GM18502 (cell line): ENCODE measurements around the gene SNRPD2.
A peak's percentile ranks its signal among the peaks of the same experiment; 100 is the strongest.
"Not testable (repeated sequence)": the region's sequence is repeated elsewhere in the genome, so short reads cannot be mapped to it uniquely, and the experiment has no call there.

Experiments used
- ATAC-seq: cut with Tn5 transposase; IDR thresholded peaks from one replicate; pipeline ENCODE4 v1.9.1; 2021; ENCODE audit warnings: mild to moderate bottlenecking; ENCODE audit not compliant: unreplicated experiment, poor library complexity

SNRPD2 gene

DNA sequence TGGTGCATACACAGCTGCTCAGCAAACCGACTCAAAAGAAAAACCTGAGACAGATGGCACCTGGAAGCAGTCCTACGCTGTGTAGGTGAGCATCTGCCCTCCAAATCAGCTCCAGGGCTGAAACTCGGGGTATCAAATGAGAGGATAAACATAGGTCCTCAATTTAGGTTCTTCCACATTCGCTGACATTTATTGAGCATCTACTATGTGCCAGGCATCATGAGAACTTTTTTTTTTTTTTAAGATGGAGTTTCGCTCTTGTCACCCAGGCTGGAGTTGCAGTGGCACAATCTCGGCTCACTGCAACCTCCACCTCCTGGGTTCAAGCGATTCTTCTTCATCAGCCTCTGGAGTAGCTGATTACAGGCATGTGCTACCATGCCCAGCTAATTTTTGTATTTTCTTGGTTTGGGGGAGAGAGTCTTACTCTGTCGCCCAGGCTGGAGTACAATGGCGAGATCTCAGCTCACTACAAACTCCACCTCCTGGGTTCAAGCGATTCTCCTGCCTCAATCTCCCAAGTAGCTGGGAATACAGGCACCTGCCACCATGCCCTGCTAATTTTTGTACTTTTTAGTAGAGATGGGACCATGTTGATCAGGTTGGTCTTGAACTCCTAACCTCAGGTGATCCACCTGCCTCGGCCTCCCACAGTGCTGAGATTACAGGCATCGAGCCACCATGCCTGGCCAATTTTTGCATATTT is 14.1 kb upstream of the SNRPD2 start:
- ATAC-seq: no peak

DNA sequence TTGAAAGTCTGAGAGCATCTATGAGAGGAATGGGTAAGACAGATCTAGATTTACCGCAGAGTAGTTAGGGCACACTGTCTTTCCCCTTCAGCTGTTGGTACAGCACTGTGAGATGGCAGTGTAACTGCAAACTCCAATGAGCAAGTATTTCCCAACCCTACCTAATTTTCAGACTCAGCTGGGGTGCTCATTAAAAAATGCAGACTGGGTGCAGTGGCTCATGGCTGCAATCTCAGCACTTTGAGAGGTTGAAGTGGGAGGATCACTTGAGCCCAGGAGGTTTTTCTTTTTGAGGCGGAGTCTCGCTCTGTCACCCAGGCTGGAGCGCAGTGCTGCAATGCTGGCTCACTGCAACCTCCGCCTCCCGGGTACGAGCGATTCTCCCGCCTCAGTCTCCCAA is 13.4 kb upstream of the SNRPD2 start:
- no peak for ATAC-seq

DNA sequence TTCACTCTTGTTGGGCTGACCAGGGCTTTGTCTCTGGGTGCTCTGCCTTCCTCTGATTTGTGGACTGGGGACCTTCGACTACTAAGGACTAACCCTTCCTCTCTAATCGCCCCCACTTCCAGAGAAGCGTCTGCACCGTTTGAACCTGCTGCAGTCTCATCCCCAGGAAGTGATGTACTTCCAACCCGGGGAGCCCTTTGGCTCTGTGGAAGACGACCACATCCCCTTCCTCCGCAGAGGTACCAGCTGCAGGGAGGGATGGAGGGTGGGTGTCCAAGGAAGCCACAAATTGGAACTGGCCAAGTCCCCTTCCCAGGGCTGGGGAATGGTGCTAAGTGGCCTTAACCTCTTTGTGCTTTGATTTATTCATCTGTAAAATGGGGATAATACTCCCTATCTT is 9.9 kb upstream of the SNRPD2 start:
- ATAC-seq: no peak

DNA sequence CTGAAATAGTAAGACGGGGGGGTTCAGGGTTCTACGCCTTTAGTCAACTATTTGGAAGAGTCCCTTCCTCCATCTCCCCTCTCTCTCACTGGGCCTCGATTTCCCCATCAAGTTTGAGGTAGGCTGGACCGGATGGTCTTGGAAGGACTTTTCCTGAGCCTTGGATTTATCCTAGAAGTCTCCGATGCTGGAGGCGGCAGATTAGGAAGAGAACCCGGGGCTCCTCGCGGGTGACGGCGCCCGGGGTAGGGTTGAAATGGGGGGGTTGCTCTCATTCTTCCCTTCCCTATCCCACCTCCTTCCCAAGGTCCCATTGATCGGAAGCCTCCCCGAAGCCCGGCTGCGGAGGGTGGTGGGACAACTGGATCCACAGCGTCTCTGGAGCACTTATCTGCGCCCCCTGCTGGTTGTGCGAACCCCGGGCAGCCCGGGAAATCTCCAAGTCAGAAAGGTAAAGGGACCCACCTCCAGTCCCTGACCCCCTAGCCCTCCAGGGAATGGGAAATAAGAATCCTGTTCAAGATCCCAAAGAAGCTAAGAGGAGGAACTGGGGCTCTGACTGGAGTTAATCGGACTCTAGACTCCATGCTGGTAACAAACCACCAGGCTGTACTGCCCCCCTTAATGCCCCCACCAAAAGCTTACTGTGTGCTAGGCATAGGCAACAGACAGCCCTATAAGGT is 1.5 kb upstream of the SNRPD2 start:
- ATAC-seq: no peak

DNA sequence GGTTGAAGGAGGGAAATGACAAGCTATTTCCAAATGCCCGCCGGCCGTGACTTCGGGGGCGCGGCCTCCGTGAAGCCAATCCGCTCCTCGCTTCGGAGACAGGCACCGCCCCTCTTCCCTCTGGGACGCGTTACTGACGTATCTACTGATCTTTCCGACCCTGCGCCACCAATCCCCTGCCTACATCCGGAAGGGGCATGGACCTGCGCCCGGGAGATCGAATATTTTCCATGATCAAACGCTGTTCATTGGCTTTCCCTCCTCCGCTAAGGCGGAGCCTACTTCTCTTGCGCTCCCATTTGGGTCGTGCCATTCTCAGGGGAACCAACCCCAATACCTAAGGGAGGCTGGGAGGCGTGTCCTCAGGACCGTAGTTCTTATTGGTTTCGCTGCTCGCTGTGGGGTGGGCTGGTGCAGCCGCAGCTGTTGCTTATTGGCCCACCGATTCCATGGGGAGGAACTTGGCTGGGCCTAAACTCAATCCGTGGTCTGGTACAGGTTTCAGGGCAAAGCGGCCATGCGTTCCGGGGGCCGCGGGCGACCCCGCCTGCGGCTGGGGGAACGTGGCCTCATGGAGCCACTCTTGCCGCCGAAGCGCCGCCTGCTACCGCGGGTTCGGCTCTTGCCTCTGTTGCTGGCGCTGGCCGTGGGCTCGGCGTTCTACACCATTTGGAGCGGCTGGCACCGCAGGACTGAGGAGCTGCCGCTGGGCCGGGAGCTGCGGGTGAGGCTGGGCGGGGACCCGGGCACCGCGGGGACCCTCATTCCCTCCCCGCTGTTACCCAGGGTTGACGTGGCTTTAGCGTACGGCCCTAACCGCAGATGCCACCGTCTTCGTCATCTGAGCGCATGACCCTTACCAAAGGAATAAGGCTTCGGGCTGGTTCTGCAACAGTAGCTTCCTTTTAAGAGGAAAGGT is 693 bp upstream of the SNRPD2 start, which contains the start of gene QPCTL:
Gene QPCTL, plus strand, starts transcription at position 480 of the 919 bp plus-strand sequence. Its CDS starts 38 bp downstream, at position 518.
- peak; percentile 83 for ATAC-seq

DNA sequence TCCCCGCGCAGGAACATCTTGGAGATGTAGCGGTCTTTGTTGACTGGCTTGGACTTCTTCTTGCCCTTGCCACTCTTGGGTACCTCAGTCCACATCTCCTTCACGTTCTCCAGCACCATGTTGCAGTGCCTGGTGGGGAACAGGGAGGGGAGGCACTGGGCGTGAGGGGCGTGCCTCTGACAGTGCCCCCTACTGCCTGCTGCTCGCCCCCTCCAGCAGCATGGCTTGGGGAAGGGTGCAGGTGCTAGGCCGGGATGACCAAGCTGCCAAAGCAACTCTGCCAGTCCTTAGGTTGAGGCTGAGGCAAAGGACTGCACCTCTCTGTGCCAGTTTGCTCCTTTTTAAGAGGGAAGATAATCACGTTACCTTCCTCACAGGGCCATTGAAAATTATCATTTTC is 4.2 kb downstream of the SNRPD2 start:
- no peak for ATAC-seq

DNA sequence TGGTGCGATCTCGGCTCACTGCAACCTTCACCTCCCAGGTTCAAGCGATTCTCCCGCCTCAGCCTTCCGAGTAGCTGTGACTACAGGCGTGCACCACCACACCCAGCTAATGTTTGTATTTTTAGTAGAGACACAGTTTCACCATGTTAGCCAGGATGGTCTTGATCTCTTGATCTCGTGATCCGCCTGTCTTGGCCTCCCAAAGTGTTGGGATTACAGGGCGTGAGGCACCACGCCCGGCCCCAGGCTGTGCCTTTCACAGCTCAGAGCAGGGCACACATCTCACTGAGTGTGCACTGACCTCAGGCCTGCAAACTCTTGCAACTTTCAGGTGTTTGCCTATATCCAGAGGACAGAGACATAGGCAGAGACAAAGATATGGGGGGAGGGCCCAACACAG is 6.7 kb downstream of the SNRPD2 start:
- ATAC-seq: not testable (repeated sequence)

DNA sequence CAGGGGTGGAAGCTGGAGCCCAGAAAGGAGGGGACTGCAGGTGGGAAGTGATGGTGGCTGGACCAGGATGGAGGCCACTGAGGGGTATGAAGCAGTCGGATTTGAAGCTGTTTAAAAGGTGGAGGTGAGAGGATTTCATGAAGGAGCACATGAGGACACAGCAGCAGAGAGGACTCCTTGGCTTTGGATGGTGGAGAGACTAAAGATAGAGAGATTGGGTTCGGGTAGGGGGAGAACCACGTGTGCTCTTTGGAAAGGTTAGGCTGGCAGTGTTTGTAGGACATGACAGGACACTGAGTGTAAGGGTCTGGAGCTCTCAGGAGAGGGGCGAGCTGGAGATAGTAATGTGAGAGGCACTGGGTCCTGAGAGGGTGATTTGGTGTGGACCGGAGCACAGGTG is 8.8 kb downstream of the SNRPD2 start:
- no peak for ATAC-seq

DNA sequence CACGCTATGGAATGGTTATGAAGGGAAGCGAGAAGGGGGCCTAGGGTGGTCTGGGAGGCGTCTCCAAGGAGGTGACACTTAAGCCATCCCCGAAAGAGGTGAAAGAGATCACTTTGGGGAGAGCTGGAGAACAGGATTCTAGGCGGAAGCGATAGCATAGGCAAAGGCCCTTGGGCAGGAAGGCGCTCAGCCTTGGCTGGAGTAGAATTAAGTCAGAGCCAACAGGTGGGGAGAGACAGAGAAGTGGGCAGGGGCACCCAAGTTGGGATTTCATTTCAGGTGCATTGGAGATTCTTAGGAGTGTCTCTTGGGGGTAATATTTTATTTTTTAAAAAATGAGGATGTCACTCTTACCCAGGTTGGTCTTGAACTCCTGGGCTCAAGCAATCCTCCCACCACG is 9.6 kb downstream of the SNRPD2 start:
- ATAC-seq: no peak

DNA sequence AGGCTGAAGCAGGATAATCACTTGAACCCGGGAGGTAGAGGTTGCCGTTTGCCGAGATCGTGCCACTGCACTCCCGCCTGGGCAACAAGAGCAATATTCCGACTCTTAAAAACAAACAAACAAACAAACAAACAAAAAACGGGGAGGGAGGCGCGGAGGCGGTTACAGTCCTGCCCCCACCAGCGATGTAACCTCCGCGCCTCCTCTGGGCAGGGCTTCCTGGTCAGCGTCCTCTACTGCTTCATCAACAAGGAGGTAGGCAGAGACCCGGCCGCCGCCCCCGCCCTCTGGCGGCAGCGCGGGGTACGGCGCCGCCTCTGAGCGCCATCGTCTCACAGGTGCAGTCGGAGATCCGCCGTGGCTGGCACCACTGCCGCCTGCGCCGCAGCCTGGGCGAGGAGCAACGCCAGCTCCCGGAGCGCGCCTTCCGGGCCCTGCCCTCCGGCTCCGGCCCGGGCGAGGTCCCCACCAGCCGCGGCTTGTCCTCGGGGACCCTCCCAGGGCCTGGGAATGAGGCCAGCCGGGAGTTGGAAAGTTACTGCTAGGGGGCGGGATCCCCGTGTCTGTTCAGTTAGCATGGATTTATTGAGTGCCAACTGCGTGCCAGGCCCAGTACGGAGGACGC is 10.2 kb downstream of the SNRPD2 start:
- peak; percentile 74 for ATAC-seq

DNA sequence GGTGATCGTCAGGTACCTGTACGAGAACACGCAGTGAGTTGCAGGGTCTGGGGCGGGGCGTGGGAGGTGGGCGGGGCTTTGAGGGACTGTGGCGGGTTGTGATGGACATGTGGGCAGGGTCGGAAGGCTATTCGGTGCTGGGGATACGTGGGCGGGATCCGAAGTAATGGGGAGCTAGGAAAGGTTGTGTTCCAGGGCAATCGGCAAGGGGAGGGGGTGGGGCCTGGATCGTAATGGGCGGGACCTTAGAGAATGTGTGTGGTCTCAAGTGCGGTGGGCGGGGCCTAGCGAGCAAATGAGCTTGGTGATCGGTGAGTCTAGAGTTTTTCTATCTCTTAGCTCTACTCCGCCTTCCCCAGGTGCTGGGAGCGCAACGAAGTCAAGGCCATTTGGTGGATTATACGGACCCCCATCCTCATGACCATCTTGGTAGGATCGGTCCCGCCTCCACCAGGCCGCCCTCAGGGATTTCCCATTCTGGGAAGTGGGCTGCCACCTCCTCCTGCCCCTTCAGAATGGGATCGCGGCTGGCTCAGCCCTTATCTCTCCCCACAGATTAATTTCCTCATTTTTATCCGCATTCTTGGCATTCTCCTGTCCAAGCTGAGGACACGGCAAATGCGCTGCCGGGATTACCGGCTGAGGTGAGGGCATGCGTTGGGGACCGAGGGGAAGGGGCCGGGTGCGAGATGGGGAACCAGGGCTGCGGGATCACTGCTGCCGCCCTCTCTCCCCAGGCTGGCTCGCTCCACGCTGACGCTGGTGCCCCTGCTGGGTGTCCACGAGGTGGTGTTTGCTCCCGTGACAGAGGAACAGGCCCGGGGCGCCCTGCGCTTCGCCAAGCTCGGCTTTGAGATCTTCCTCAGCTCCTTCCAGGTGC is 14.2 kb downstream of the SNRPD2 start:
- ATAC-seq: peak; percentile 50

DNA sequence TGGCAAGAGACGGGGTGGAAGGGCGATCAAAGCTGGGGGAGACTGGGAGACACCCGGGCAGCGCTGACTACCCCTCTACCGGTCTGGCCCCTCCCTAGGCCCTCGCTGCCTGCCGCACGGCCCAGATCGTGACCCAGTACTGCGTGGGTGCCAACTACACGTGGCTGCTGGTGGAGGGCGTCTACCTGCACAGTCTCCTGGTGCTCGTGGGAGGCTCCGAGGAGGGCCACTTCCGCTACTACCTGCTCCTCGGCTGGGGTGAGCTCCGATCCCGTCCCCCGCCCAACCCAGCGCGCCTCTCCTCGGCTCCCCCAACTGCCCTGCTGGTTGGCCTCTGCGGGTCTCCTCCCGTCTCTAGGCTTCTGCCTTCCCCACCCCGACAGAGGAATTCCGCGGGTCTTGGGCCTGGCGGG is 14.9 kb downstream of the SNRPD2 start:
- ATAC-seq: peak; percentile 18

DNA sequence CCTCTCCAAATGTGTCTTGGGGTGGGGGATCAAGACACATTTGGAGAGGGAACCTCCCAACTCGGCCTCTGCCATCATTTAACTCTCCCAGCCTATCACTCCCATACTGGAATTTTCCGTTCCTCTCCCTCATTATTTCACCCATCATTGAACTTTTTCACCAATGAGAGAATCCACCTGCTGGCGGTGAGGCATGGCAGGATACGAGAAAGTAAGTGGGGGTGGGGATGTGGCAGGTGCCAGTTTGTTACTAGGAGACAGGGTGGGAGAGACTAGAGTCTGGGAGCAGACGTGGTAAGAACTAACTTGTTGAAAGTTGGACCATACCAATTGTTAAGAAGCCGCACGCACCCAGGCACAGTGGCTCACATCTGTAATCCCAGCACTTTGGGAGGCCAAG is 16.8 kb downstream of the SNRPD2 start:
- ATAC-seq: no peak

DNA sequence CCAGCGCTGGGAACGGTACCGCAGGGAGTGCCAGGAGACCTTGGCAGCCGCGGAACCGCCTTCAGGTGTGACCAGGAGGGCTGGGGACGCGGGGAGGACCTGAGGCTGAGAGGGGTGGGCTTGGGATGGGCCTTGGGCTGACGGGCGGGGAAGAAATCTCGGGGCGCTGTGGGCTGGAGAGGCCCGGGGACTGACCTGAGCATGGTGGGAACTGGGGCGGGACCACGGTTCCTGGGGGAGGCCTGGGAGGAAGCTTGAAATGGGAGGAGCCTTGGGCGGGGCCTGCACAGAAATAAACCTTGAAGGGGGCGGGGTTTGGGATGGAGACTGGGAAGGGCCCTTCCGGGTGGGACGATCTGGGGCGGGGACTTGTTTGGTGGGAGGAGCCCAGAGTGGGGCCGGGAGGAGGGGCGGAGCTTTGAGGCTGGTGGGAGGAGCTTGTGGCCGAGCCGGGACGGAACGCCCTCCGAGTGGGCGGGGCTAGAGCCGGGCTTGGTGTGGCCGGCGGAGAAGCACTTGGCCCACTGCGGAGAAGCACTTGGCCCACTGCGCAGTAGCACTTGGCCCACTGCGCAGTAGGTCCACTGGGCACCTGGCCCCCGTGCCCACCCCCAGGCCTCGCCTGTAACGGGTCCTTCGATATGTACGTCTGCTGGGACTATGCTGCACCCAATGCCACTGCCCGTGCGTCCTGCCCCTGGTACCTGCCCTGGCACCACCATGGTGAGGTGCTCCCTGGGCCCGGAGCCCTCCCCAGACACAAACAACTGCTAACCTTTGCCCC is 20.9 kb downstream of the SNRPD2 start:
- no peak for ATAC-seq

DNA sequence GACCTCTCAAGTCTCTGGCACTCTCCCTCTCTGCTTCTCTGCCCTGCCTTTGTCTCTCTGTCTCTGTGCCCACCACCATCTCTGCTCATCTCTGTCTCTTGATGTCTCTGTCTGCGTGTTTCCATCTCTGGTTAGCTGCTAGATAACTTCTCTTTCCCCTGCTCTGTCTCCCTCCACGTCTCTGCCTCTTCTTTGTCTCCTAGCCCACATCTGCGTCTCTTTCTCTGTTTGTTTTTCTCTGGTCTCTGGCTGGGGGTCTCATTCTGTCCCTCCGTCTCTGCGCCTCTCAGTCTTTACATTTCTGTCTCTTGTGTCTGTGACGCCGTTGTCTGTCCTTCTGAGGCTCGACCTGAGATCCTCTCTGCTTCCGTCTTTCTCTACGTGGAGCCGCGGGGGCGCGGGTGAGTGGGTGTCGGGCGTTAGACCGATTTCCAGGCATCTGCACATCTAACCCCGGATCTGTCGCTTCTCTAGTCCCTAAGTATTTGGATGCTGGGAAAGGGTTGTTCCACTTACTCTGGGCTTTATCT is 23.3 kb downstream of the SNRPD2 start:
- ATAC-seq: peak; percentile 3

DNA sequence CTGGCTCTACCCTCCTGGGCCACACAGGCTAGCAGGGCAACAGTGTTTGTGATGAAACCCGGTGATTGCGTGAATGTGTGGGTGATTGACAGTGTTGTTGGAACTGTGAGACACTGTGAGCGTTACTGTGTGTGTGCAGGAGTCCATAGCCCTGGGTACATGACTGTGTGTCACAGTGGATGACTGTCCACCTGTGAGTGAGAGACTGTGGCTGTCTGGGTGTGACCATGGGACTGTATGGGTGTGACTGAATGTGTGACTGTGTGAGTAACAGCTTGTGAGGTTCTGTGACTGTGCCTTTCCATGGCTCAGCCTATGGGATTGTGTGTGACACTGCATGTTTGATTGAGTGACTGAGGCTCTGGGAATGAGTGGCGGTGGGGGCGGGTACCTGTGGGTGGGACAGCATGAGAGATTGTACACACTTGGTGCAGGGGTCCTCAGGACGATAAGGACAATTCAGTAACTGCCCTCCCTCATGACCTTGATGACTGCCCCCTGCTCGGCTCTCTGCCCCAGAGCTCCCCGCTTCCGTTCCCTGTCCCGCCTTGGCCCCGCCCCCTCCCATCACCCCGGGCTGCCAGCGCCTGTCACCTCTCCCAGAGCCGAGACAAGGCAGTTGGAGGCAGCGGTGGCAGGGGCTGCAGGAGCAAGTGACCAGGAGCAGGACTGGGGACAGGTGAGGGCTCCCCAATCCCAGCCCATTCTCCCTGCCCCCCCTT is 24.0 kb downstream of the SNRPD2 start, which contains the start of gene GIPR:
Gene GIPR, plus strand, starts transcription at position 602 of the 722 bp plus-strand sequence. CDS start 1,300 bp downstream, outside the sequence.
- ATAC-seq: peak; percentile 32

DNA sequence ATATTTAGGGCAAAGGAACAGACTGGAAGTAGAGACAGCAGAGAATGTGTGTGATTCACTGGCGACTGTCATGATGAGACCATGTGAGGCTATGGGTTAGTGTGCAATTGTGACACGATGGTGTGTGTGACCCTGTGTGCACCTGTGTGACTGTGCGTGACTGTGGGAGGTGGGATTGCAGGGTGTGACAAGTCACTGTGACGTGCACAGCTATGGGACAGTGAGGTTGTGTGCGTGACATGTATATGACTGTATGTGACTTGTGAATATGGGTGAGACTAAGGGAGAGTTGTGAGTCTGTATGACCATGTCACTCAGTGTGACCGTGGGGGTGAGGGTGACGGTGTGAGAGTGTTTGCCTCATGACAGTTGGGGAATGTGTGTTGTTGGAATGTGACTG is 27.2 kb downstream of the SNRPD2 start:
- ATAC-seq: no peak

DNA sequence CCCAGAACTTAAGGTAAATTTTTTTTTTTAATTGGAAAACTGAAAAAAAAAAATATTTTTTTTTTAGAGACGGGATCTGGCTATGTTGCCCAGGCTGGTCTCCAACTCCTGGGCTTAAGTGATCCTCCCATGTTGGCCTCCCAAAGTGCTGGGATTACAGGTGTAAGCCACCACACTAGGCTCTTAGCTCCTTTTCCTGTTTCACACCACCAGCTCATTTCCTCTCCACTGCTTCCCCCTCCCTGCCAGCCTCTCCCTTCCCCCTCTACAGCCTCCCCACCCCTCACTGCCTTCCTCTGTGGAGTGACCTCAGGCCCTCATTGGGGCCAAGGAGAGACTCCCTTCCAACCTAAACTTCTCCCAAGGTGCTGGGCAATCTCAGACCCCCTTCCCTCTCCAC is 28.0 kb downstream of the SNRPD2 start:
- no peak for ATAC-seq
